ENCODE data around the gene S1PR1.
"Not testable (repeated sequence)": the region's sequence is repeated elsewhere in the genome, so short reads cannot be mapped to it uniquely, and the experiment has no call there.

Gene S1PR1

GRCh38 chr1:101205457-101205856 is 31.4 kb upstream of the S1PR1 start:
- no peak for DNase-seq (ENCODE audit: low read depth)
- H3K4me3 ChIP-seq (ENCODE audit: low read depth, low read length) = no peak overlapping the region
- TF ChIP-seq, protein P1, sequence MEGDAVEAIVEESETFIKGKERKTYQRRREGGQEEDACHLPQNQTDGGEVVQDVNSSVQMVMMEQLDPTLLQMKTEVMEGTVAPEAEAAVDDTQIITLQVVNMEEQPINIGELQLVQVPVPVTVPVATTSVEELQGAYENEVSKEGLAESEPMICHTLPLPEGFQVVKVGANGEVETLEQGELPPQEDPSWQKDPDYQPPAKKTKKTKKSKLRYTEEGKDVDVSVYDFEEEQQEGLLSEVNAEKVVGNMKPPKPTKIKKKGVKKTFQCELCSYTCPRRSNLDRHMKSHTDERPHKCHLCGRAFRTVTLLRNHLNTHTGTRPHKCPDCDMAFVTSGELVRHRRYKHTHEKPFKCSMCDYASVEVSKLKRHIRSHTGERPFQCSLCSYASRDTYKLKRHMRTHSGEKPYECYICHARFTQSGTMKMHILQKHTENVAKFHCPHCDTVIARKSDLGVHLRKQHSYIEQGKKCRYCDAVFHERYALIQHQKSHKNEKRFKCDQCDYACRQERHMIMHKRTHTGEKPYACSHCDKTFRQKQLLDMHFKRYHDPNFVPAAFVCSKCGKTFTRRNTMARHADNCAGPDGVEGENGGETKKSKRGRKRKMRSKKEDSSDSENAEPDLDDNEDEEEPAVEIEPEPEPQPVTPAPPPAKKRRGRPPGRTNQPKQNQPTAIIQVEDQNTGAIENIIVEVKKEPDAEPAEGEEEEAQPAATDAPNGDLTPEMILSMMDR (IDR thresholded peaks at IDR 0.05; ENCODE audit: insufficient read depth, low read depth, low read length, missing control alignments) = no peak

- peak; percentile 21 for DNase-seq (ENCODE audit: low read depth)
Observed at GRCh38 chr1:101206139-101206538, 30.7 kb upstream of the S1PR1 start.

GRCh38 chr1:101207271-101207670 is 29.5 kb upstream of the S1PR1 start:
- not testable (repeated sequence) for DNase-seq (ENCODE audit: low read depth); H3K4me3 ChIP-seq (ENCODE audit: low read depth, low read length)

More at GRCh38 chr1:101206139-101206538, 30.7 kb upstream of the S1PR1 start:
- not testable (repeated sequence) for H3K4me3 ChIP-seq (ENCODE audit: low read depth, low read length)

- DNase-seq (ENCODE audit: low read depth) = no peak
- TF ChIP-seq, protein P1 (IDR thresholded peaks at IDR 0.05; ENCODE audit: insufficient read depth, low read depth, low read length, missing control alignments) = no peak
- no peak overlapping the region for H3K4me3 ChIP-seq (ENCODE audit: low read depth, low read length)
Observed at GRCh38 chr1:101207891-101208290, 28.9 kb upstream of the S1PR1 start.

GRCh38 chr1:101215363-101216011 is 21.3 kb upstream of the S1PR1 start:
- H3K4me3 ChIP-seq (ENCODE audit: low read depth, low read length) = no peak overlapping the region
- no peak for DNase-seq (ENCODE audit: low read depth)
- TF ChIP-seq, protein P1 (IDR thresholded peaks at IDR 0.05; ENCODE audit: insufficient read depth, low read depth, low read length, missing control alignments) = no peak

- H3K4me3 ChIP-seq (ENCODE audit: low read depth, low read length) = no peak overlapping the region
- TF ChIP-seq, protein P1 (IDR thresholded peaks at IDR 0.05; ENCODE audit: insufficient read depth, low read depth, low read length, missing control alignments) = no peak
- DNase-seq (ENCODE audit: low read depth) = peak; percentile 25
Observed at GRCh38 chr1:101216623-101217022, 20.2 kb upstream of the S1PR1 start.

DNA sequence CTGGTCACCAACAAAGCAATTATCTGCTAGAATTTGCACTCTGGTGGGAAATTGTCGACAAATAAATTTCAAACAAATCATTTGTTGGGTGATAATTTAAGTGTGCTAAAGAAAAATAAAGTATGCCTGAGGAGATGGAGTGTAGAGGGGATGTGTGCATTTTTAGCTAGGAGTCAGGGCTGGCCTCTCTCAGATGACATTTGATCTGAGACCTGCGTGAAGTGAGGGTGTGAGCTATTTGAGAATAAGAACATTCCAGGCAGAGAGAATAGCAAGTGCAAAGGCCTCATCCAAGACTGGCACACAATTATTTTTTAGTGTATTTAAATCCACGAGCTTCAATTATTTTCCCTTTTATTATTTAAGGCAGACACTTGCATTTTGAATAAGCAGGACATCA is 19.7 kb upstream of the S1PR1 start:
- TF ChIP-seq, protein P1 (IDR thresholded peaks at IDR 0.05; ENCODE audit: insufficient read depth, low read depth, low read length, missing control alignments) = no peak
- DNase-seq (ENCODE audit: low read depth) = no peak
- H3K4me3 ChIP-seq (ENCODE audit: low read depth, low read length) = no peak overlapping the region

- H3K4me3 ChIP-seq (ENCODE audit: low read depth, low read length); DNase-seq (ENCODE audit: low read depth): not testable (repeated sequence)
Observed at GRCh38 chr1:101218968-101219367, 17.9 kb upstream of the S1PR1 start.

Data from GM12865 (cell line).